Peyer's patch (tissue), 4 donors: Measurements from ENCODE around the gene CRTC2.

Experiments used
- CTCF ChIP-seq, 6 experiments: fragments of 450-650 bp in 4 of 6; fragments of 200-600 bp in 2 of 6; sonication (generic) in 1 of 6; IDR thresholded peaks; one replicate each; pipeline ENCODE4 v1.5.1; 2017 to 2019; ENCODE audit warnings: antibody characterized with exemption in 6 of 6, mild to moderate bottlenecking in 3 of 6, moderate library complexity in 1 of 6
- POLR2A ChIP-seq, 2 donors: fragments of 450-650 bp; IDR thresholded peaks; one replicate each; pipeline ENCODE4 v1.5.1; 2017; ENCODE audit warnings: antibody characterized with exemption in 2 of 2, mild to moderate bottlenecking in 2 of 2, moderate library complexity in 2 of 2

- TF ChIP-seq POLR2A (IDR thresholded peaks at IDR 0.05) (no peak), CTCF (IDR thresholded peaks at IDR 0.05) (no peak)
Measured at GRCh38 chr1:153929426-153929825, 29.0 kb downstream of the CRTC2 start.
